Stimulated activated CD4-positive, alpha-beta T cell treated with anti-CD3 and anti-CD28 coated beads, Interleukin-1b, Interleukin-23, amount 100 ng/mL, for 4 hours (primary cell): ENCODE data around the gene GBF1.
"Not testable (repeated sequence)": the region's sequence is repeated elsewhere in the genome, so short reads cannot be mapped to it uniquely, and the experiment has no call there.

Experiments
- DNase-seq, 2 donors: peaks; one replicate each; pipeline ENCODE4 v3.0.0-alpha.2; 2020; ENCODE audit warnings: low read depth in 2 of 2

The GBF1 gene

GRCh38 chr10:102302611-102303010 lies 57.3 kb downstream of the GBF1 start:
- no peak for DNase-seq

GRCh38 chr10:102306006-102306405 lies 60.7 kb downstream of the GBF1 start:
- DNase-seq: no peak

DNA sequence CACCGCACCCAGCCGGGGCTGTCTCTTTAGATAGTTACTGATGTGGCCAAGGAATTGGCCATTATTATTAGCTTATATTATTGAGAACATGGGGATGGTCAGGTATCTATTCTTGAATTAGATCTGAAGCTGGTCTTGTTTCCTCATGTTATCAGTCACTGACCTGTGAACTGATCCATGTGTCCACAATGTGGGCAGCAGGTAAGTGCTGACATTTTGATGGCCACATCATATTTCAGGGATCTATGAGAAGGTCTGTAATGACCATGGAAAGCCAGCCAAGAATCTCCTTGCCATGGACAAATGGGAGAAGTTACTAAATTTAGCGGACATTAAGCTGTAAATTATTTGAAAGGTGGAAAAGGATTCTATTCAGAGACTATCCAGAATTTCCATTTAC lies 61.4 kb downstream of the GBF1 start:
- no peak for DNase-seq

GRCh38 chr10:102308318-102308717 lies 63.0 kb downstream of the GBF1 start:
- DNase-seq: not testable (repeated sequence)

DNA sequence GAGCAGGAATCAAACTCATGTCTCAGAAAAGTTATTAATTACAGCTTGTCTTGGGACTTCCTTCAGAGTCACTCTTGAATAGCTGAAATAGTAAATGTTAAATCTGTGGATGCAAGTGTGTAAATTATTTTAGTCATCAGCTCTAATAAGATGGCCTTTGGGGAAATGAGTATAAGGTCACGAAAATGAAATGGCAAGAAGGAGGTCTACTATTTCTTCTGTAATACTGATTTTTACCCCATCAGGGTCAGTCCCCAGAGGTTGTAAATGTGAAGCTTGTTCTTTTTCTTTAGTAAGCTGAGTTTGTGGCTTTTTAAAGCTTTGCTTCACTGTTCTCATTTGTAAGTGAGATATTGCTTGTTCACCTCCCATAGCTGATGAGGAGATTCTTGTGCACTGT lies 63.9 kb downstream of the GBF1 start:
- no peak for DNase-seq

- no peak for DNase-seq
Measured at GRCh38 chr10:102309916-102310315, 64.6 kb downstream of the GBF1 start.

- no peak for DNase-seq
Measured at GRCh38 chr10:102310361-102311024, 65.2 kb downstream of the GBF1 start.

DNA sequence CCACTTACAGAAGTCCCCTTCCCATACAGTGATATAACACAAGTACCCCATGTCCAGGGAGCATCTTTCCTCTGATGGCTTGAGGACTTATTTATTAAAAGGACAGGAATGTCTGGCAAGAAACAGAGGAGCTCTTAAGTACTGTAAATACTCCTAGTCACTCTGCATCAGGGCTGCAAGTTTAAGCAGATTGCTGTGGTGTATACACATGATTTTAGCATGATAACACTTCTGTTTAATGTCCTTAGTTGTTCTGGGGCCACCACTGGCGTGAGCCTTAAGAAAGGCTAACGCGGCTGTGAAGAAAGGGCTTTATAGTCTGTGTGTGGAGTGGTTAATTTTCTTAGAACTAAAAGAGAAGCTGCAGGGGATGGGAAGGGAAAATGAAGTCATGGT lies 65.7 kb downstream of the GBF1 start:
- DNase-seq: no peak

GRCh38 chr10:102312683-102313082 lies 67.4 kb downstream of the GBF1 start:
- DNase-seq: no peak

DNA sequence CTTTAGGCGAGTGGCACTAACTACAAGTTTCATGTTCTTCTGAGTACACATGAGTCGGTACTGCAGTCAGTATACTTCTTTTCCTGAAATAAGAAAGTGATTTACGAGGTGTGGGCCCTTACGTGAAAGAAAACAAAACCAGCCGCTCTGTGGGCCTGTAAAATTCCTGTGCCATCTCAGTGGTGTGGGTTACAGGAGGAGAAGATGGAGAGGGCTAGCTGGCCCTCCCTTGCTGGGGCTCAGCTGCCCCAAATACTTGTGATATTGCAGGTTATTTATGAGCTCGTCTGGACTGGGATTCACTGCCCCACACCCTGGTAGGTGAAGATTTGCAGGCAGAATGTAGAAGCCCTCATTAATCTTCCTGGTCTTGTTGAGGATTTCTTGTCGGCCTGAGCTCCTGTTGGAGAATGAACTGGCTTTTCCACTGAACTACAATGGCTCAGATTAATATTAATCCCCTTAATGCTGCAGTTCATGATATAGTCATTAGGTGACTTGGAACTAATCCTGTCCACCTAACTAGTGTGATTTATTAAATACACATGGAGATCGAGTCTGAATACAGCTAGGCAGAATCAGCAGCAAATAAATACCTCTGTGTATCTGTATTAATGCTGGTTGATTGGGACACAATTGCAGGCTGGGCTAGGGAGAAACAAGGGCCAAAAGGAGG lies 68.0 kb downstream of the GBF1 start:
- no peak for DNase-seq

- DNase-seq: no peak
Measured at GRCh38 chr10:102314801-102315200, 69.5 kb downstream of the GBF1 start.

DNA sequence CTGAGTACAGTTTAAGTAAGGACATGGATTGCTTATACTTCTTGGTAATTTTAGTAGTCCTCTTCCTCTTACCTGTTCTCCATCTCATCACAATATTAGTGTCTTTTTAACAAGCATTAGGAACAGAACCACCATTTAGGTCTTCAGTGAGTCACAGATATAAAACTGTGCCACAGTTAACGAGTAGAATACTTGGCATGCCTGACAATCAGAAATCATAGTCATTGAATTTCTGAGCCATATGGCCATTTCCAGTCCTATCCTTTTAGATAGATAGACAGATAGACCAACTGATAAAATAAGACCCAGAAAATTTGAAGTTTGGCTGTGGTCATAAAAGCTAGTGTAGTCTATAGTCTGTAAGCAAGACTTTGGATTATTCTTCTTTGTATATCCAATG lies 71.1 kb downstream of the GBF1 start:
- no peak for DNase-seq

DNA sequence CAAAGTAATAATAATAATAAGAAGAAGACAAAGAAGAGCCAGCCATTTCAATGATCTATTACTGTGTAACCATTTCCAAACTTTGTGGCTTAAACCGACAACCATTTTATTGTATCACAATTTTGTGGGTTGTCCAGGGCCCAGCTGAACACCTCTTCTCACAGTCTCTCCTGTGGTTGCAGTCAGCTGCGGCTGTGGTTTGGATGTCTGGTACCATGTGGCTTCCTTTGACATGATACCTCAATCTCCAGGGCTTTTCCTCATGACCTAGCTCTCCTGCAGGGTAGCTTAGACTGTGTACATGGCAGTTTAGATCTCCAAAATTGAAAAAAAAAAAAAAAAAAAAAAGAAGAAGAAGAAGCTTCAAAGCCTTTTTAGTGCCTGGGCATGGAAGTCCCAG lies 77.6 kb downstream of the GBF1 start:
- DNase-seq: no peak

- no peak for DNase-seq
Measured at GRCh38 chr10:102324061-102324460, 78.7 kb downstream of the GBF1 start.

GRCh38 chr10:102326031-102326430 lies 80.7 kb downstream of the GBF1 start:
- DNase-seq: no peak

DNA sequence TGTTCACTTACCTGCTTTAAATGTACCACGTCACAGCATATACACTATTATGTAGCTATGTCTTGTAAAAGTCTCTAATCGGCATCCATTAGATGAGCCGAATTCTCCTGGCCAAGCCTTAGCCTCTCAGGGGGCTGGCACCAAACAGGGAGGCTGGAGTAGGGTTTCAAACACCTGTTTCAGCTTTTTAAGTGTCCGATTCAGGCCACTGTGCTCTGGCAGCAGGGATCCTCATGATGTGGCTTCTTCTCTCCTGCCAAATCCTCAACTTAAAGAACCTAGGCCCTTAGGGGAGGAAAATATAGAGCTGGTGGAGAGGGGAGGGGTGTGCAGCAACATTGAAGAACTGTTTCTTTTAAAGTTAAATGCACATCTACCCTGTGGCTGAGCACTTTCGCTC lies 81.7 kb downstream of the GBF1 start:
- no peak for DNase-seq

DNA sequence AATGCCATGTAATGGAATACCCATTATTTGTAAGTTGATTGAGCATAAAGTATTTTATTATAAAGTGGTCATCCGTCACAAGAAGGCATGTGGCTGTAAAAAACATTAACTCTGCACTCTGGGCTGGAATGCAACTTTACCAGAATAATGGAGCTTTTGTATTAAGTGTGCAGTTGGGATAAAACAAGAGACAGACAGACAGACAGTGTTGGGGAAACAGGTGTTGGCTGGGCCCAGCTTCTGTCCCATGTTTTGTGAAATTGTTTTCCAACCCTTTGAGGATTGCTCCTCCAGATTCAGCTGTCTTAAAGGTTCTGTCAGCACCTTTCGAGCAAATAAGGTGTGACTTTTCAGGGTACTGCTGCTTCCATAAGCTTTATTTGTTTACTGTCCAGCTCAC lies 82.3 kb downstream of the GBF1 start:
- DNase-seq: no peak

DNA sequence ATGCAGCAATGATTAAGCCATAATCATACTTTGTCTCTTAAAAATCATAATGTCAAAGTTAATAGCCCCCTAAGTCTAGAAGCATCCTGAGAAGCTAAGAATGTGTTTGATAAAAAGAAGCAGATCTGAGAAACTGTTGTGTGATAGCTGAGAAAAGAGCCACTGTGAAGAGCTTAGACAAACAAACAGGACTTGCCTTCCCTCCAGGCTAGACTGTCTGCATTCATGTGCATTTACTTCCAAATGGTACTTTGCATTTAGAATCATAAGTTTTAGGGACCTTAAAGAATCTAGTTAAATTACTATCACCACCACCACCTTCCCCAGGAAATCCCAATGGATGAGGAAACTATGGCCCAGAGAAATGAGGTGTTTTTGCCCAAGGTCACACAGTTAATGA lies 87.4 kb downstream of the GBF1 start:
- no peak for DNase-seq

DNA sequence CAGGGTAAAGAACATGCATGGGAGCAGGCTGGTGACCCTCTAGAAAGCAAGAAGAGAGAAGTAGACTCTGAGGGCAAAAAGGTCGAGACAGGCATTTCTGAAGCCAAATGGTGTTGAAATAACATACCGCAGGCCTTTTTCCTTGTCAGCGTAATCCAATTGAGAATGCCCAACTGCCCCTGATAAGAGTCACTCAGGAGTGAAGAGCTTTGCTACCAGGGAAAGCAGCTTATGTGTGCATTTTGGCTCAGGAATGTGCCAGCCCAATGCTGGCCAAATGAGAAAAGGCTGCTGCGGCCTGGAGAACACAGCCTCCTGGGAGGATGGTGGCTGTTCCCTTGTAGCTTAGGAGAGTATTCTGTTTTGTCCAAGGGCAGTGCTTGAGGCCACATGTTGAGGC lies 88.8 kb downstream of the GBF1 start:
- no peak for DNase-seq

- DNase-seq: no peak
Measured at GRCh38 chr10:102335184-102335583, 89.9 kb downstream of the GBF1 start.

DNA sequence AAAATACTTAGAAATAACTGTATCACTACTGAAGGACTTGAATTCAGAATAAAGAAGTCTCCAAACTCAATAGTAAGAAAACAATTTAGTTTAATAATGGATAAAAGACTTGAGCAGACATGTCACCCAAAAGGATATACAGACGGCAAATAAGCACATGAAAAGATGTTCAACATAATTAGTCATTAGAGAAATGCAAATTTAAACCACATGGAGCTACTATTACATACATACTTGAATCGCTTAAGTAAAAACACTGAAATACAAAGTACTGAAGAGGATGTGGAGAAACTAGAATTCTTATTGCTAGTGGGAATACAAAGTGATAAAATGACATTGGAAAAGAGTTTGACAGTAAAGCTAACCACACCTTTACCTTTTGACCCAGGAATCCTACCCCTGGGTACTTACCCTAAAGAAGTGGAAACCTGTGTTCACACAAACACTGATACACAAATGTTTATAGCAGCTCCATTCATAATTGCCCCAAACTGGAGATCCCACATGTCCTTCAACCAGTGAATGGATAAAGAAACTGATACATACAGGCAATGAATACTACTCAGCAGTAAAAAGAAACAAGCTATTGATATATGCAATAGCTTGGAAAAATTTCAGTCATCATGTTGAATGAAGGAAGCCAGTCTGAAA lies 95.8 kb downstream of the GBF1 start:
- DNase-seq: no peak

DNA sequence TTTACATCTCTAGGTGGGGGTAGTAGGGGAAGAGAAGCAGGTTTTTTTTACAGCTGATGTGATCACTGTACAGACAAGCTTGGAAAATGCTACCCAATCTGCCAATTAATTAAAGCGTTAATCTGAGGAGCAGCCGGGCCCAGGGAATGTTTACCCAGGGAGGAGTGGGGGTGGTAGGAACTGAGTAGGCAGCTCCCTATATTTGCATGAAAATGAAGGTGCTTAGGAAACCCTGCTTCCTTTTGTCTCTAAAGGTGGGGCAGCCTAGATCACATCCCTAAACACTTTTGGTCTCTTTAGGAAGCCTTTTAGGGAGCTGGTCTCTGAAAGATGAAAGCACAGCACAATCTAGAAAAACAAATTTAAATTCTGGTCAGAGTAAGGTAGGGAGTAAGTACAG lies 97.1 kb downstream of the GBF1 start:
- no peak for DNase-seq

GRCh38 chr10:102342958-102343357 lies 97.6 kb downstream of the GBF1 start:
- DNase-seq: no peak
